Hepatocyte (in vitro differentiated cells): ENCODE data around the gene MRPL33.

Experiments used
- EZH2 ChIP-seq: fragments of 200-600 bp; sonication (generic); IDR thresholded peaks from 2 replicates; pipeline ENCODE4 v1.6.1; 2016; ENCODE audit warnings: antibody characterized with exemption, mild to moderate bottlenecking, borderline replicate concordance
- TF ChIP-seq, protein P1 (sequence below): fragments of 200-600 bp; sonication (generic); IDR thresholded peaks from 2 replicates; pipeline ENCODE4 v1.5.1; 2016; ENCODE audit warnings: antibody characterized with exemption, mild to moderate bottlenecking; ENCODE audit not compliant: poor library complexity

DNA sequence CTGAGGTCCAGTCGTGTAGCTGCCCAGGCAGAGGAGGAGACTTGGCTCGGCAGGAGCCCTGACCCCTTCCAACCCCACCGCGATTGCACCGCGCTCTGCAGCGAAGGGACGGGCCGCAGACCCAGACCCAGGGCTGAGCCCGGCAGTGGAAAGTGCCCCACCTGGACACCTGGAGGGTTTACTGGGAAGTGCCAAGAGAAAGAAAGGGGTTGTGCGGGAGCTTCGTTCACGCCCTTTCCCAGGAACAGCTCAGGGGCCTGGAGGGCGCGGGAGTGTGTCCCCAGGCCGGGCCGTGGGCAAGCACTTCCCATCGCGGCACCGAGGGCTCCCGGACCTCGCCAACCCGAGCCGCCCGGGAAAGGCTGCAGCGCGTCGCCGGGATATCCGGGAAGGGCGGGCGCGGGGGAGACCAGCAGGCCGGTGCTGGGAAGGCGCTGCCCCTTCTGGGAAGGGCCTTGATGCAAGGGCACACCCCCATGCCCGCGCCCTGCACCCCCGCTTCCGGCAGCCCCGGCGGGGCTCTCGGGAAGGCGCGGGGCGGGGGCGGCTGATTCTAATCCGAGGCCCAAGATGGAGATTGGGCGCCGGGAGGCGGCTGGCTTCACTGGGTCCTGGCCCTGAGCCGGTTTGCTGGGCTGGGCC is 36.1 kb upstream of the MRPL33 start:
- TF ChIP-seq, protein P1, sequence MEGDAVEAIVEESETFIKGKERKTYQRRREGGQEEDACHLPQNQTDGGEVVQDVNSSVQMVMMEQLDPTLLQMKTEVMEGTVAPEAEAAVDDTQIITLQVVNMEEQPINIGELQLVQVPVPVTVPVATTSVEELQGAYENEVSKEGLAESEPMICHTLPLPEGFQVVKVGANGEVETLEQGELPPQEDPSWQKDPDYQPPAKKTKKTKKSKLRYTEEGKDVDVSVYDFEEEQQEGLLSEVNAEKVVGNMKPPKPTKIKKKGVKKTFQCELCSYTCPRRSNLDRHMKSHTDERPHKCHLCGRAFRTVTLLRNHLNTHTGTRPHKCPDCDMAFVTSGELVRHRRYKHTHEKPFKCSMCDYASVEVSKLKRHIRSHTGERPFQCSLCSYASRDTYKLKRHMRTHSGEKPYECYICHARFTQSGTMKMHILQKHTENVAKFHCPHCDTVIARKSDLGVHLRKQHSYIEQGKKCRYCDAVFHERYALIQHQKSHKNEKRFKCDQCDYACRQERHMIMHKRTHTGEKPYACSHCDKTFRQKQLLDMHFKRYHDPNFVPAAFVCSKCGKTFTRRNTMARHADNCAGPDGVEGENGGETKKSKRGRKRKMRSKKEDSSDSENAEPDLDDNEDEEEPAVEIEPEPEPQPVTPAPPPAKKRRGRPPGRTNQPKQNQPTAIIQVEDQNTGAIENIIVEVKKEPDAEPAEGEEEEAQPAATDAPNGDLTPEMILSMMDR = no peak
- TF ChIP-seq EZH2 = no peak
